NOMO-1 treated with DMSO at 0.1 percent for 48 hours (cell line): ENCODE results near the gene ZNF433.
A peak's percentile ranks its signal among the peaks of the same experiment; 100 is the strongest.
"Not testable (repeated sequence)": the region's sequence is repeated elsewhere in the genome, so short reads cannot be mapped to it uniquely, and the experiment has no call there.

Experiments used
- DNase-seq: peaks from one replicate; lab custom pipeline; 2025; ENCODE audit not compliant: unreplicated experiment; lab: John Stamatoyannopoulos, UW

The ZNF433 gene

DNA sequence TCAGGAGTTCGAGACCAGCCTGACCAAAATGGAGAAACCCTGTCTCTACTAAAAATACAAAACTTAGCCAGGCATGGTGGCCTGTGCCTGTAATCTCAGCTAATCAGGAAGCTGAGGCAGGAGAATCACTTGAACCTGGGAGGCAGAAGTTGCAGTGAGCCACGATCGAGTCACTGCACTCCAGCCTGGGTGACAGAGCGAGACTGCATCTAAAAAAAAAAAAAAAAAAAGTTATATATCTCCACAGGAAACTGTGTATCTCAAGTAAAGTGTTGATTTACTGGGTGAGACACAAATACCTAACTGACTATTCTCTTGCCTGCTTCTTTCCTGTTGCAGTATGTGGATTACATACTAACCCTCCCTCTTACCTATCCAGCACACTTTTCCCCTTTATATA is 43.6 kb downstream of the ZNF433 start:
- DNase-seq, result not testable (repeated sequence)

GRCh38 chr19:11989112-11989456 is 46.4 kb downstream of the ZNF433 start:
- DNase-seq, result no peak

DNA sequence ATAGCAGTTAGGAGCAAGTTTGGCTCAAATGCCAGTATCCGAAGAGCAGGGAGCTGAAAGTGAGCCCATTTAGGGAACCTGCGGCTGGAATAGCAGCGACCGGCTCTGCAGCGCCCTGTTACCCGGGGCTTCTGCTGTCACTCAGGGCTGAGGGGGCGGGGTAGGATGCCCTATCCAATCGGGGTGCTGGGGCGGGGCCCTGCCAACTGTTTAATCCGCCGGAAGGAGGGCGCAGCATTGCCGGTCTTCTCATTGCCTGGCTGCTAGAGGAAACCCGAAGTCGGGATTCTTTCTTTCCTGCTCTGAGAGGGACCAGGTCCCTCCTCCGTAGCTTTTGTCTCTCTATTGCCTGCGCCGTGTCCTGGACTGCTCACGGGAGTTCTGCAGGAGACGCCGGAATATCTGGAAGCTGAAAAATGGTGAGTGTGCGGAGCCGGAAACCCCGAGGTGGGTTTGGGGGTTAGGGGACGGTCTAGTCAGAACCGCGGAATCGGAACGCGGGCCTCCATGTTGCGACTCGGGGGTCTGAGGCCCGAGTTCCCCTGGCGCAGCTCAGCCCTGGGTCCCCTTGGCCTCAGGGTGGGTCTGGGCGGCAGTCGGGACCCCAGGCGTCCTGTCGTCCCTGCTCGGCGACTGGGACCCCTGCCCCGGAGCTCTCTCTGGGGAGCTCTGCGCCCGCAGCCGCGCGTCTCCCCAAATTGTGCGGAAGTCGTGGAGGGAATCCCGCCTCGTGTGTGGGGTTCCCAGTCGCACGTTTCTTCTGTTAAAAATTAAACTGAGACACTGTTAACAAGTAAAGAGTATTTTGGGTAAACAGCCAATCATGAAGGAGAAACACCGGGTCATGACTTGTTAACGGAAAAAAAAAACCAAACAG is 47.8 kb downstream of the ZNF433 start:
- peak; percentile 96 for DNase-seq

DNA sequence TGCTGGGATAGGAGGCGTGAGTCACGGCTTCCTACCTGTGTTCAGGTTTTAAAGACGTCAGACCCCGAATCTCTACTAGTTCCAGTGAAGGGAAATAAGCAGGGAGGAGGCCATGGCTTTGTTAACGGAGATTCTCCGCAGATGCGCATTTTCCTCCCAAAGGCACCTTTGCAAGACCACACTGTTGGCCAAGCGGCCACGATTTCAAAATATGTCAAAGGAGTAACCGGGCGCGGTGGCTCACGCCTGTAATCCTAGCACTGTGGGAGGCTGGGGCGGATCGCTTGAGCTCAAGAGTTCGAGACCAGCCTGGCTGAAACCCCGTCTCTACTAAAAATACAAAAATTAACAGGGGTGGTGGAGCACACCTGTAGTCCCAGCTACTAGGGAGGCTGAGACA is 48.7 kb downstream of the ZNF433 start:
- no peak for DNase-seq

GRCh38 chr19:11984986-11985385 is 50.5 kb downstream of the ZNF433 start:
- DNase-seq, result no peak

GRCh38 chr19:11982526-11982925 is 53.0 kb downstream of the ZNF433 start:
- no peak for DNase-seq

DNA sequence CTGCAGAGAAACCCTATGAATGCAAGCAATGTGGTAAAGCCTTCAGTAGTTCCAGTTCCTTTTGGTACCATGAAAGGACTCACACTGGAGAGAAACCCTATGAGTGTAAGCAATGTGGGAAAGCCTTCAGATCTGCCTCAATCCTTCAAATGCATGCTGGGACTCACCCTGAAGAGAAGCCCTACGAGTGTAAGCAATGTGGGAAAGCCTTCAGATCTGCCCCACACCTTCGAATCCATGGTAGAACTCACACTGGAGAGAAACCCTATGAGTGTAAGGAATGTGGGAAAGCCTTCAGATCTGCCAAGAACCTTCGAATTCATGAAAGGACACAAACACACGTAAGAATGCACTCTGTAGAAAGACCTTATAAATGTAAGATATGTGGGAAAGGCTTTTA is 56.0 kb downstream of the ZNF433 start:
- DNase-seq, result no peak

- DNase-seq, result no peak
Measured at GRCh38 chr19:11978492-11979100, 56.9 kb downstream of the ZNF433 start.

- DNase-seq, result no peak
Measured at GRCh38 chr19:11973019-11973810, 62.3 kb downstream of the ZNF433 start.

GRCh38 chr19:11971041-11971440 is 64.4 kb downstream of the ZNF433 start:
- DNase-seq, result no peak

DNA sequence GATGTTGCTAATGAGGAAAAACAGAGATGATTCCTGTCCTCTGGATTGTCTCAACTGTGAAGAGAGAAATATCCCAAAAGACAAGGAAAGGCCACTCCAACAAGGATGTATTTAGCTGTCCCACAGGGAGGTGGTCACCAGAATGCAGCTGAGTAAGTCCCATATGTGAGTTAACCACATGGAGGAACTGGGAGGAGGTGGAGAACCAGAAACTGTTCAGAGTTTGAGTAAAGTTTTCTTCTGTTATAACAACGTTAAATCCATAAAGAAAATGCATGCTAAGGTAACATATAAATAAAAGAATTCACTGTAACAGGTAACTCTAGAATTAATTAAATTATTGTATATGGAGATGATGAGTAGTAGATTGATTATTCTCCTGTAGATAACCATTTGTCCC is 65.3 kb downstream of the ZNF433 start:
- DNase-seq, result no peak

DNA sequence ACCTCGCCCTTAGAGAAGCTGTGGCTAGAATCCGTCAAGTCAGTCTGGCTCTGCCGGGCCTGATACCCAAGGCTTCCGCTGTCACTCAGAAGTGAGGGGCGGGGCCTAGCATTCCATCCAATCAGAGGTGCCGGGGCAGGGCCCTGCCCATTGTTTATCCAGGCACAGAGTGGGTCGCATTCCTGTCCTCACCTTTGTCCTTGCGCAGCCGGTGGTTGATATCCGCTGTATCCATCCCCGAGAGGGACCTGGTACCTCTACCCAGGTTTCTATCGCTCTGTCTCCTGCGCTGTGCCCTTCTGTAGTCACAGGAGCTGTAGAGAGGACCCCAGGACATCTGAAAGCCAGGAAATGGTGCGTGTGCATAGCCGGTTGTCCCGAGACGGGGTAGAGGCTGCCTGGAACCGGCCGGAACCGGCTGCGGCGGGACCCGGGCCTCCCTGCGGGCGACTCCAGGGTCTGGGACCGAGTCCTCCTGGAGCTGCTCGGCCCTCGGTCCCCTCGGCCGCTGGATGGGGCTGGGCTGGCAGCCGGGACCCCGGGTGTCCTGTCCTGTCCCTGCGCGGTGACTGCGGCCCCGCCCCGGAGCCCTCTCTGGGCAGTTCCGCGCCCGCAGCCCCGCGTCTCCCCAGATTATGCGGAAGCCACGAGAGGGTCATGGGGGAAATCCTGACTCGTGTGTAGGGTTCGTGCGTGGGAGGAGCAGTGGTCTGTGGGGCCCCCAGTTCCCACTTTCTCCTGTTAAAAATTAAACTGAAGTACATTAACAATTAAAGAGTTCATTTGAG is 70.4 kb downstream of the ZNF433 start, which contains the start of gene ZNF763:
ZNF763 (plus strand) TSS at position 183 of the 788 bp plus-strand sequence; CDS start at position 352, 169 bp downstream.
- peak; percentile 72 for DNase-seq
